A673 (cell line): Measurements from ENCODE around the gene DNAAF5. TPM values are rescaled to one million over a fixed set of nuclear protein-coding genes. Genes with fewer than 3 reads are reported as not detected.

Experiments
- BruUV-seq: library from RNA; stranded (reverse); fragments of 400-500 nt; replicated peaks from 2 replicates; lab custom pipeline; 2021; lab: Mats Ljungman, UMichigan
- CTCF ChIA-PET: fragments of 300-600 bp; sonication (Branson Sonifier 250); formaldehyde crosslinking; loops from one replicate; lab custom pipeline; 2022; ENCODE audit warnings: antibody characterized with exemption; lab: Charles Lee
- POLR2A ChIA-PET: fragments of 300-600 bp; sonication (Branson Sonifier 250); formaldehyde crosslinking; loops from one replicate; lab custom pipeline; 2022; ENCODE audit warnings: antibody characterized with exemption; ENCODE audit not compliant: low non-redundant PET; lab: Charles Lee
- DNase-seq: peaks from one replicate; pipeline ENCODE4 v3.0.0-alpha.2; 2015; ENCODE audit warnings: low spot score
- H3K27ac ChIP-seq: fragments of 200-600 bp; sonication (generic); 2 replicates; pipeline ENCODE4 v1.5.1; 2016; ENCODE audit warnings: mixed run types, low read depth, mild to moderate bottlenecking, mixed read lengths, antibody characterized with exemption, low read length; ENCODE audit not compliant: poor library complexity, severe bottlenecking
- H3K27me3 ChIP-seq: fragments of 200-600 bp; sonication (generic); replicated peaks from 2 replicates; pipeline ENCODE4 v1.6.1; 2017; ENCODE audit warnings: mixed run types, low read depth, mild to moderate bottlenecking, mixed read lengths, antibody characterized with exemption, low read length; ENCODE audit not compliant: insufficient read depth, poor library complexity
- H3K36me3 ChIP-seq: fragments of 200-600 bp; sonication (generic); 2 replicates; pipeline ENCODE4 v1.6.1; 2016; ENCODE audit warnings: mixed run types, mild to moderate bottlenecking, mixed read lengths, antibody characterized with exemption, low read length; ENCODE audit not compliant: insufficient read depth, poor library complexity, severe bottlenecking
- H3K4me1 ChIP-seq: fragments of 200-600 bp; sonication (generic); 2 replicates; pipeline ENCODE4 v1.6.1; 2017; ENCODE audit warnings: mixed run types, mild to moderate bottlenecking, mixed read lengths, antibody characterized with exemption, low read length; ENCODE audit not compliant: insufficient read depth, poor library complexity, severe bottlenecking
- H3K4me3 ChIP-seq: fragments of 200-600 bp; sonication (generic); 2 replicates; pipeline ENCODE4 v1.5.1; 2016; ENCODE audit warnings: low read depth, mixed run types, mild to moderate bottlenecking, mixed read lengths, low read length; ENCODE audit not compliant: poor library complexity, severe bottlenecking
- H3K9me3 ChIP-seq: fragments of 200-600 bp; sonication (generic); 2 replicates; pipeline ENCODE4 v1.6.1; 2016; ENCODE audit warnings: mixed run types, low read depth, mild to moderate bottlenecking, mixed read lengths, antibody characterized with exemption, low read length; ENCODE audit not compliant: poor library complexity, severe bottlenecking
- EZH2 ChIP-seq: fragments of 200-600 bp; sonication (generic); IDR thresholded peaks from 2 replicates; pipeline ENCODE4 v1.6.1; 2017; ENCODE audit warnings: borderline replicate concordance, low read depth, mild to moderate bottlenecking, mixed read lengths, antibody characterized with exemption, low read length; ENCODE audit not compliant: poor library complexity, severe bottlenecking
- intact Hi-C: fragments of 100-400 bp; cut with micrococcal nuclease; formaldehyde crosslinking; loops from one replicate; pipeline ENCODE4 v1.10.0; 2022; ENCODE audit not compliant: unreplicated experiment
- total RNA-seq: library from RNA; stranded (reverse); gene quantifications from 2 replicates; pipeline ENCODE4 v1.2.3, GENCODE V29; 2021
- TF ChIP-seq, protein P1 (sequence below): fragments of 300-800, 200-600 bp; sonication (generic); conservative IDR thresholded peaks from 2 replicates; pipeline ENCODE4 v1.5.1; 2017; ENCODE audit warnings: low read depth, mild to moderate bottlenecking, antibody characterized with exemption, low read length, moderate library complexity, mixed read lengths

The DNAAF5 gene
- total RNA-seq, 1 experiment from 2014 or later: 78.1 TPM

DNA sequence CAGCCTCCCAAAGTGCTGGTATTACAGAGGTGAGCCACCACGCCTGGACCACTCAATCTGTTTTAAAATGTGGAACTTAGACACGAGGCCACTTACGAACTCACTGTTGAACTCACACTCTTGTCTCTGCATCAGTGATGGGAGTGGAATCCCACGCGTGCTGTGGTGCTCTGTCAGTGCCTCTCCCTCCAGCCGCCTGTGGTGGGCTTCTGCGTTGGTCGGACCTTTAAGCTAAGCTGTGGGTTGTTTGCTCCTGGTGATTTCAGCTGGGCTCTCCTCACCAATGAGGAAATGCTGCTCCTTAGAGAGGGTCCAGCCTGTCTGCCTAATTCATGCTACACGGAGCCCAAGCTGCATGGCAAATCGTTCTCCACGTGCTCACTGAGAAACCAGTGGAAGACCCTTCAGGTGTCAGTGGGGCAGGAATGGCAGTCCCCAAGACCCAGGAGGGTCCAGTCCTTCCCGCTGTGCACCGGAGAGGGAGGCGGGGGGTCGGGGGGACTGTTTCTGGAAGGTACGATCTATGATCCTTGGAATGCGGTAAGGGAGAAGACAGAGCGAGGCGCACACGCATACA lies 18.4 kb downstream of the DNAAF5 start:
- no peak for DNase-seq
- no peaks in the 10 kb centered on the region for H3K4me1 ChIP-seq
- no peak overlapping the region for H3K27ac ChIP-seq
- H3K36me3 ChIP-seq: peaks cover 13% of the 10 kb centered on the region
- ChIA-PET POLR2A (no interaction called here), CTCF (no interaction called here)
- intact Hi-C loops: no loop called here
- no peak for TF ChIP-seq EZH2
- TF ChIP-seq, protein P1, sequence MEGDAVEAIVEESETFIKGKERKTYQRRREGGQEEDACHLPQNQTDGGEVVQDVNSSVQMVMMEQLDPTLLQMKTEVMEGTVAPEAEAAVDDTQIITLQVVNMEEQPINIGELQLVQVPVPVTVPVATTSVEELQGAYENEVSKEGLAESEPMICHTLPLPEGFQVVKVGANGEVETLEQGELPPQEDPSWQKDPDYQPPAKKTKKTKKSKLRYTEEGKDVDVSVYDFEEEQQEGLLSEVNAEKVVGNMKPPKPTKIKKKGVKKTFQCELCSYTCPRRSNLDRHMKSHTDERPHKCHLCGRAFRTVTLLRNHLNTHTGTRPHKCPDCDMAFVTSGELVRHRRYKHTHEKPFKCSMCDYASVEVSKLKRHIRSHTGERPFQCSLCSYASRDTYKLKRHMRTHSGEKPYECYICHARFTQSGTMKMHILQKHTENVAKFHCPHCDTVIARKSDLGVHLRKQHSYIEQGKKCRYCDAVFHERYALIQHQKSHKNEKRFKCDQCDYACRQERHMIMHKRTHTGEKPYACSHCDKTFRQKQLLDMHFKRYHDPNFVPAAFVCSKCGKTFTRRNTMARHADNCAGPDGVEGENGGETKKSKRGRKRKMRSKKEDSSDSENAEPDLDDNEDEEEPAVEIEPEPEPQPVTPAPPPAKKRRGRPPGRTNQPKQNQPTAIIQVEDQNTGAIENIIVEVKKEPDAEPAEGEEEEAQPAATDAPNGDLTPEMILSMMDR: no peak
- no TSS peak for BruUV-seq
- no peaks in the 10 kb centered on the region for H3K27me3 ChIP-seq
- H3K9me3 ChIP-seq: no peaks in the 10 kb centered on the region
- no peak overlapping the region for H3K4me3 ChIP-seq

DNA sequence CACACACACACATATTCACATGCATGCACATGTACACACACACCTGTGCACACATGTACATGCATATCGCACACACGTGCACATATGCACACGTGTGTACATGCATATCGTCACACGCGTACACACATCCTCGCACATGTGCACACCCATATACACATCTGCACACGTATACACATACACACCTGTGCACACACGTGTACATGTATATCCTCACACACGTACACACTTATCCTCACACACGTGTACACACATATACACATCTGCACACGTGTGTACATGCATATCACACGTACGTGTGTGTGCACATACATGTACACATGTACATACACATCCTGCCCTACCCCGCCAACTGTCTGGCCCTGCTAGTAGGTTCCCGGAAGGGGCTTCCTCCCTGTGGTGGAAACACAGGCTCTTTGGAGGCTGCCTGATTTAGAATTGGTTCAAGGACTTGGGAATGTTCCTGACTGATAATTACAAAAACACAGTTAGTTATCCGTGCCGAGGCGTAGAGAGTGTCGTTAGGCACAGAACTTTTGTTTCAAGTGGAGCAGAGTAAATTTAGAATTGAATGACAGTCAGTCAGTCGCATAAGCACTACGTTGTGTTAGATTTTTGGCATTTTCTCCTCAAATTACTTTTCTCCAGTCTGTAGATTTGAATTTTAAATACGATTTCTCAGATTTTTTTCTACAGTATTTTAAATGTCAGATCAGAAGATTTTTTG lies 19.1 kb downstream of the DNAAF5 start:
- ChIA-PET POLR2A (no interaction called here), CTCF (no interaction called here)
- intact Hi-C loops: no loop called here
- H3K9me3 ChIP-seq: no peaks in the 10 kb centered on the region
- peaks cover 13% of the 10 kb centered on the region for H3K36me3 ChIP-seq
- no peak overlapping the region for H3K4me3 ChIP-seq
- H3K27me3 ChIP-seq: no peaks in the 10 kb centered on the region
- TF ChIP-seq, protein P1: no peak
- no peak for TF ChIP-seq EZH2
- no peak for DNase-seq
- H3K4me1 ChIP-seq: no peaks in the 10 kb centered on the region
- no peak overlapping the region for H3K27ac ChIP-seq
- BruUV-seq: no TSS peak

DNA sequence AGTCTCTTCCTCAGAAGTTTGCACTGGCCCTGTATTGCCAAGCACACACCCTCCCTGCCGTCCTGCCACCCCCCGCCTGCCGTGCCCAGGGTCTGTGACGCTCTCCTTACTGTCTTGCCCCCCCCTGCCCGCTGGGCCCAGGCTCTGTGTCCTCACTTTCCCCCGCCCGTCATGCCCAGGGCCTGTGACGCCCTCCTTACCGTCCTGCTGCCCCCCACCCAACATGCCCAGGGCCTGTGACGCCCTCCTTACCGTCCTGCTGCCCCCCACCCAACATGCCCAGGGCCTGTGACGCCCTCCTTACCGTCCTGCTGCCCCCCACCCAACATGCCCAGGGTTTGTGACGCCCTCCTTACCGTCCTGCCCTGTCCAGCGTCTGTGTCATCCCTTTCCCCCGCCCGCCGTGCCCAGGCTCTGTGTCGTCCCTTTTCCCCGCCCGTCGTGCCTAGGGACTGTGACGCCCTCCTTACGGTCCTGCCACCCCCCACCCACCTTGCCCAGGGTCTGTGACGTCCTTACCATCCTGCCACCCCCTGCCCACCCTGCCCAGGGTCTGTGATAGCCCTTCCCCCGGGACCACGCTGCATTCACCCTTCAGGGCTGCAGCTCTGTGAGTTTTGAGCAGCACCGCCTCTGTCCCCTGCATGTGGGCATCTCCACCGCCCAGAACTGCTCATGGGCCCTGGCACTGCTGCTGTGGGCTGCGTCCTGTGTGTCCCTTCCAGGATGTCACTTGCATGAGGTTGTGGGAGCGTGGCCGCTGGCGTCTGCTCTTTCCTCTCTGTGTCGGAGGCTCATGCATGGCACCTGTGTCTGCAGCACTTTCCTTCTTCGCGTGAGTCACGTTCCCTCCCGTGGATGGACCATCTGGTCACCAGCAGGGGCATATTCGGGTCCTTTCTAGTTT lies 19.9 kb downstream of the DNAAF5 start:
- CTCF ChIA-PET: no interaction called here
- intact Hi-C loops: no loop called here
- DNase-seq: no peak
- no peak for TF ChIP-seq EZH2
- TF ChIP-seq, protein P1: no peak
- Histone ChIP-seq H3K4me3 (no peak overlapping the region), H3K4me1 (no peaks in the 10 kb centered on the region), H3K27me3 (no peaks in the 10 kb centered on the region), H3K27ac (no peak overlapping the region), H3K36me3 (peaks cover 15% of the 10 kb centered on the region), H3K9me3 (no peaks in the 10 kb centered on the region)
- no TSS peak for BruUV-seq
- POLR2A ChIA-PET: no interaction called here
